Measurements from ENCODE around the gene EVI5.

DNA sequence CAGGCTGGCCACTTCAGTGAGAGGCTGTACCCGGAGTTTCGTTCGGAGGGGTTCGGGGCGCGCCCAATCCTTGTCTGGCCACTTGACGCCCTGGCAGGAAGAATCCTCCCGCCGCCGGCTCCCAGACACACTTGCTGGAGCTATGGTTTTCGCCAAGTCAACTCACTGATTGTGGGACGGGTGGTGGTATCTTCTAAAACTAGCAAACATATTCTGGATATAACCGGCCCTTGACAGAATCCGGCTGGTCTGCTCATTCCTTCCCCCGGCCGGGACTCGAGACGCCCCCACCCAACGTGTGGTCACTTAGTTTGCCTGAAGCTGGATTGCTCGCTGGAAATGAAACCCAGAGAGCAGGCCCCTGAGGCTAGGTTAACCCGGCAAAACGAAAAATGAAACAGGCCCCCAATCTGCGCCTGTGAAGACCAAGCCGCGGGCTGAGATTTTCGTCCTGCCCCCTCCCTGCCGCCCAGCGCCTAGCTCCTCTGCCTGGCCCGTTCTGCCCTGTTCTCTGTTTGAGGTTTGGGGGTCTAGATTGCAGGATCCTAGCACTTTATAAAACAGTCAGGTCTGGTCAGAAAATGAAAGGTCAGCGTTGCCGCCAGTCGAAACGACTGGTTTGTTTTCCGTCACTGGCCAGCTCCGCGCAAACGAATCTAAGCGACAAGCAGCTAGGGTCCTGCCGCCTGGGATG is 302.8 kb downstream of the EVI5 start:
- TF ChIP-seq, protein P1, sequence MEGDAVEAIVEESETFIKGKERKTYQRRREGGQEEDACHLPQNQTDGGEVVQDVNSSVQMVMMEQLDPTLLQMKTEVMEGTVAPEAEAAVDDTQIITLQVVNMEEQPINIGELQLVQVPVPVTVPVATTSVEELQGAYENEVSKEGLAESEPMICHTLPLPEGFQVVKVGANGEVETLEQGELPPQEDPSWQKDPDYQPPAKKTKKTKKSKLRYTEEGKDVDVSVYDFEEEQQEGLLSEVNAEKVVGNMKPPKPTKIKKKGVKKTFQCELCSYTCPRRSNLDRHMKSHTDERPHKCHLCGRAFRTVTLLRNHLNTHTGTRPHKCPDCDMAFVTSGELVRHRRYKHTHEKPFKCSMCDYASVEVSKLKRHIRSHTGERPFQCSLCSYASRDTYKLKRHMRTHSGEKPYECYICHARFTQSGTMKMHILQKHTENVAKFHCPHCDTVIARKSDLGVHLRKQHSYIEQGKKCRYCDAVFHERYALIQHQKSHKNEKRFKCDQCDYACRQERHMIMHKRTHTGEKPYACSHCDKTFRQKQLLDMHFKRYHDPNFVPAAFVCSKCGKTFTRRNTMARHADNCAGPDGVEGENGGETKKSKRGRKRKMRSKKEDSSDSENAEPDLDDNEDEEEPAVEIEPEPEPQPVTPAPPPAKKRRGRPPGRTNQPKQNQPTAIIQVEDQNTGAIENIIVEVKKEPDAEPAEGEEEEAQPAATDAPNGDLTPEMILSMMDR (IDR thresholded peaks at IDR 0.05; ENCODE audit: low read length): no peak
- no peak for TF ChIP-seq EZH2 (IDR thresholded peaks at IDR 0.05; ENCODE audit: borderline replicate concordance, low read length)

Measured in OCI-LY1 (cell line).